Panc1 (cell line): ENCODE measurements around the gene SMAD6. TPM values are rescaled to one million over a fixed set of nuclear protein-coding genes. Genes with fewer than 3 reads are reported as not detected.
"Not testable (repeated sequence)": the region's sequence is repeated elsewhere in the genome, so short reads cannot be mapped to it uniquely, and the experiment has no call there.

Experiments
- ATAC-seq: fragments of 200-7000 bp; cut with Tn5 transposase; 2 replicates; pipeline ENCODE4 v1.9.1; 2020; ENCODE audit warnings: mild to moderate bottlenecking, moderate library complexity
- BruUV-seq: library from RNA; stranded (reverse); fragments of 400-500 nt; replicated peaks from 2 replicates; lab custom pipeline; 2021; lab: Mats Ljungman, UMichigan
- CTCF ChIA-PET: fragments of 300-600 bp; sonication (Branson Sonifier 250); formaldehyde crosslinking; loops from one replicate; lab custom pipeline; 2022; ENCODE audit warnings: antibody characterized with exemption; lab: Charles Lee
- POLR2A ChIA-PET: fragments of 300-600 bp; sonication (Branson Sonifier 250); formaldehyde crosslinking; loops from one replicate; lab custom pipeline; 2022; ENCODE audit warnings: antibody characterized with exemption; lab: Charles Lee
- DNase-seq: peaks from one replicate; pipeline ENCODE4 v3.0.0-alpha.2; 2010; ENCODE audit warnings: low read depth, low spot score
- H3K27ac ChIP-seq: 2 replicates; pipeline ENCODE4 v1.5.1; 2011; ENCODE audit warnings: mild to moderate bottlenecking, low read length, inconsistent platforms
- H3K27me3 ChIP-seq: fragments of 200-500 bp; sonication (Bioruptor generic); 2 replicates; pipeline ENCODE4 v1.6.0; 2014; ENCODE audit warnings: low read length, inconsistent platforms; ENCODE audit not compliant: control insufficient read depth, insufficient read depth
- H3K36me3 ChIP-seq: fragments of 200-500 bp; sonication (Bioruptor generic); 2 replicates; pipeline ENCODE4 v1.5.1; 2014; ENCODE audit warnings: inconsistent platforms, mild to moderate bottlenecking, low read length, moderate library complexity; ENCODE audit not compliant: control insufficient read depth, insufficient read depth
- H3K4me1 ChIP-seq: 2 replicates; pipeline ENCODE4 v1.5.1; 2011; ENCODE audit warnings: inconsistent platforms, mild to moderate bottlenecking, low read length, moderate library complexity; ENCODE audit not compliant: control insufficient read depth, insufficient read depth
- H3K4me3 ChIP-seq, 2 experiments: 2 replicates each; pipeline ENCODE4 v1.5.1; 2011 to 2012; ENCODE audit warnings: low read depth in 2 of 2, low read length in 2 of 2, mild to moderate bottlenecking in 2 of 2, inconsistent platforms in 1 of 2, moderate library complexity in 1 of 2
- H3K9me3 ChIP-seq: fragments of 200-500 bp; sonication (Bioruptor generic); 2 replicates; pipeline ENCODE4 v1.5.1; 2014; ENCODE audit warnings: low read depth, mild to moderate bottlenecking, inconsistent platforms, low read length, moderate library complexity; ENCODE audit not compliant: control insufficient read depth, insufficient read depth
- CTCF ChIP-seq: fragments of 450-650 bp; IDR thresholded peaks from 2 replicates; pipeline ENCODE4 v1.5.1; 2017; ENCODE audit warnings: mild to moderate bottlenecking
- POLR2AphosphoS5 ChIP-seq: IDR thresholded peaks from 2 replicates; pipeline ENCODE4 v1.6.1; 2012; ENCODE audit warnings: mild to moderate bottlenecking, low read depth, low read length, moderate library complexity
- REST ChIP-seq, 2 experiments: IDR thresholded peaks; 2 replicates each; pipeline ENCODE4 v1.6.1; 2011 to 2012; ENCODE audit warnings: low read depth in 2 of 2, control low read depth in 1 of 2, low read length in 1 of 2, mild to moderate bottlenecking in 1 of 2, moderate library complexity in 1 of 2; ENCODE audit not compliant: insufficient read depth in 1 of 2
- SIN3A ChIP-seq: IDR thresholded peaks from 2 replicates; pipeline ENCODE4 v1.6.1; 2012; ENCODE audit warnings: low read depth, mild to moderate bottlenecking, low read length, moderate library complexity, borderline replicate concordance; ENCODE audit not compliant: insufficient read depth
- TCF7L2 ChIP-seq: IDR thresholded peaks from 2 replicates; pipeline ENCODE4 v1.6.1; 2011; ENCODE audit warnings: mild to moderate bottlenecking, low read depth, low read length, inconsistent platforms
- in situ Hi-C: cut with HindIII; loops from 2 replicates; pipeline ENCODE4 v1.10.0; 2016; ENCODE audit warnings: low sequenced_read_pairs, low pct_unique_long_range_greater_than_20kb
- intact Hi-C: fragments of 100-400 bp; cut with micrococcal nuclease; formaldehyde crosslinking; loops from one replicate; pipeline ENCODE4 v1.10.0; 2022; ENCODE audit not compliant: unreplicated experiment
- total RNA-seq: library from RNA; stranded (reverse); gene quantifications from one replicate; pipeline ENCODE4 v1.2.1, GENCODE V29; 2021; ENCODE audit not compliant: unreplicated experiment

The SMAD6 gene
- total RNA-seq, 1 experiment from 2014 or later = 45.9 TPM

- Histone ChIP-seq H3K36me3 (no peaks in the 10 kb centered on the region), H3K27ac (peak overlapping the region; percentile 85), H3K9me3 (peaks cover 7% of the 10 kb centered on the region; the same call in 1 of the 2 replicates), H3K4me3 (no peak overlapping the region), H3K27me3 (no peaks in the 10 kb centered on the region), H3K4me1 (peaks cover 70% of the 10 kb centered on the region)
- no peak for ATAC-seq
- no TSS peak for BruUV-seq
- in situ Hi-C loops (no loop called here), intact Hi-C loops (no loop called here)
- no peak for TF ChIP-seq TCF7L2
- no peak for TF ChIP-seq SIN3A
- no peak for TF ChIP-seq REST (IDR thresholded peaks at IDR 0.05; ENCODE audit: insufficient read depth in 1 of 2, low read depth in 2 of 2, low read length in 1 of 2)
- no peak for TF ChIP-seq CTCF
- no peak for TF ChIP-seq POLR2AphosphoS5
- CTCF ChIA-PET = interaction anchor here (1.2 kb wide), 1 partner anchor 59 kb away, joined by 3 read pairs; no protein-coding TSS in a partner anchor
- POLR2A ChIA-PET = no interaction called here
- no peak for DNase-seq
These were observed 55.5 kb downstream of the SMAD6 start for GRCh38 chr15:66757521-66757920.

- intact Hi-C loops, in situ Hi-C loops, H3K9me3 ChIP-seq, H3K4me3 ChIP-seq, POLR2A ChIA-PET, ATAC-seq, CTCF ChIA-PET, DNase-seq, H3K27me3 ChIP-seq, H3K36me3 ChIP-seq, BruUV-seq: not testable (repeated sequence)
- peak overlapping the region; percentile 85 for H3K27ac ChIP-seq
- peaks cover 76% of the 10 kb centered on the region for H3K4me1 ChIP-seq
These were observed 56.2 kb downstream of the SMAD6 start for GRCh38 chr15:66758217-66758616.

DNA sequence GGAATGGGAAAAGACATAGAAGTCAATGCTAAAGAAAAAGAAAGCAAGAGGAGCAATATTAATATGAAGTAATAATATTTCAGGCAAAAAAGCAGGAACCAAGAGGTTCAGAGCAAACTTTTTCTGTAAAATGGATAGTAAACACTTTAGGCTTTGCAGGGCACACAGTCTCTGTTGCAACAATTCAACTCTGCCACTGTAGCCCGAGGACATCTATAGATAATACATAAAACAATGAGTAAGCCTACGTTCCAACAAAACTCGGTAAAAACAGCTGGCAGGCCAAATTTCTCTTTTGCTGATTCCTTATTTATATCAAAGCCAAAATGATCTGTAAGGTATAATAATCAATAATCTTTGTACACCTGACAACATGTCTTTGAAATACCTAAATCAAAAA, 56.8 kb downstream of the SMAD6 start:
- in situ Hi-C loops (no loop called here), intact Hi-C loops (no loop called here)
- CTCF ChIA-PET = no interaction called here
- H3K4me3 ChIP-seq = no peak overlapping the region
- POLR2A ChIA-PET = interaction anchor here (0.7 kb wide), 1 partner anchor 54 kb away, joined by 3 read pairs; no protein-coding TSS in a partner anchor
- BruUV-seq = TSS peak; percentile 39
- DNase-seq = no peak
- ATAC-seq = no peak
- peak overlapping the region; percentile 85 for H3K27ac ChIP-seq
- peaks cover 7% of the 10 kb centered on the region; the same call in 1 of the 2 replicates for H3K9me3 ChIP-seq
- H3K36me3 ChIP-seq = no peaks in the 10 kb centered on the region
- TF ChIP-seq CTCF (no peak), SIN3A (no peak), POLR2AphosphoS5 (no peak), REST (IDR thresholded peaks at IDR 0.05; ENCODE audit: insufficient read depth in 1 of 2, low read depth in 2 of 2, low read length in 1 of 2) (no peak), TCF7L2 (no peak)
- H3K27me3 ChIP-seq = no peaks in the 10 kb centered on the region
- peaks cover 77% of the 10 kb centered on the region for H3K4me1 ChIP-seq
